ENCODE data around the gene ABRACL.

ABRACL gene

GRCh38 chr6:139058029-139058428 is 29.5 kb downstream of the ABRACL start:
- DNase-seq, result no peak
- TF ChIP-seq GATA1 (IDR thresholded peaks at IDR 0.05; ENCODE audit: low read depth, low read length) (no peak), POLR2A (IDR thresholded peaks at IDR 0.05; ENCODE audit: low read length) (no peak)

GRCh38 chr6:139060332-139060731 is 31.8 kb downstream of the ABRACL start:
- TF ChIP-seq POLR2A (IDR thresholded peaks at IDR 0.05; ENCODE audit: low read length), result no peak
- TF ChIP-seq GATA1 (IDR thresholded peaks at IDR 0.05; ENCODE audit: low read depth, low read length), result no peak
- DNase-seq, result no peak

- TF ChIP-seq POLR2A (IDR thresholded peaks at IDR 0.05; ENCODE audit: low read length) (no peak), GATA1 (IDR thresholded peaks at IDR 0.05; ENCODE audit: low read depth, low read length) (no peak)
- DNase-seq, result no peak
Observed at GRCh38 chr6:139062932-139063646, 34.5 kb downstream of the ABRACL start.

- no peak for TF ChIP-seq GATA1 (IDR thresholded peaks at IDR 0.05; ENCODE audit: low read depth, low read length)
- TF ChIP-seq POLR2A (IDR thresholded peaks at IDR 0.05; ENCODE audit: low read length), result no peak
- DNase-seq, result no peak
Observed at GRCh38 chr6:139064981-139065665, 36.6 kb downstream of the ABRACL start.

GRCh38 chr6:139066080-139066479 is 37.5 kb downstream of the ABRACL start:
- no peak for TF ChIP-seq POLR2A (IDR thresholded peaks at IDR 0.05; ENCODE audit: low read length)
- TF ChIP-seq GATA1 (IDR thresholded peaks at IDR 0.05; ENCODE audit: low read depth, low read length), result no peak
- DNase-seq, result no peak

- TF ChIP-seq POLR2A (IDR thresholded peaks at IDR 0.05; ENCODE audit: low read length) (no peak), GATA1 (IDR thresholded peaks at IDR 0.05; ENCODE audit: low read depth, low read length) (no peak)
- no peak for DNase-seq
Observed at GRCh38 chr6:139068846-139069245, 40.3 kb downstream of the ABRACL start.

GRCh38 chr6:139073118-139073517 is 44.6 kb downstream of the ABRACL start:
- no peak for DNase-seq
- no peak for TF ChIP-seq POLR2A (IDR thresholded peaks at IDR 0.05; ENCODE audit: low read length)
- no peak for TF ChIP-seq GATA1 (IDR thresholded peaks at IDR 0.05; ENCODE audit: low read depth, low read length)

- DNase-seq, result no peak
- TF ChIP-seq POLR2A (IDR thresholded peaks at IDR 0.05; ENCODE audit: low read length) (no peak), GATA1 (IDR thresholded peaks at IDR 0.05; ENCODE audit: low read depth, low read length) (no peak)
Observed at GRCh38 chr6:139079018-139079417, 50.5 kb downstream of the ABRACL start.

GRCh38 chr6:139080255-139080920 is 51.8 kb downstream of the ABRACL start:
- no peak for DNase-seq
- TF ChIP-seq POLR2A (IDR thresholded peaks at IDR 0.05; ENCODE audit: low read length) (no peak), GATA1 (IDR thresholded peaks at IDR 0.05; ENCODE audit: low read depth, low read length) (no peak)

- TF ChIP-seq POLR2A (IDR thresholded peaks at IDR 0.05; ENCODE audit: low read length), result no peak
- no peak for DNase-seq
Observed at GRCh38 chr6:139081471-139081870, 52.9 kb downstream of the ABRACL start.

GRCh38 chr6:139082370-139082769 is 53.8 kb downstream of the ABRACL start:
- no peak for DNase-seq
- no peak for TF ChIP-seq GATA1 (IDR thresholded peaks at IDR 0.05; ENCODE audit: low read depth, low read length)
- TF ChIP-seq POLR2A (IDR thresholded peaks at IDR 0.05; ENCODE audit: low read length), result no peak

- TF ChIP-seq GATA1 (IDR thresholded peaks at IDR 0.05; ENCODE audit: low read depth, low read length), result no peak
- no peak for TF ChIP-seq POLR2A (IDR thresholded peaks at IDR 0.05; ENCODE audit: low read length)
- no peak for DNase-seq
Observed at GRCh38 chr6:139091826-139092225, 63.3 kb downstream of the ABRACL start.
